LNCAP (cell line): Measurements from ENCODE around the gene DAG1.

Experiments
- CTCF ChIP-seq: fragments of 450-650 bp; IDR thresholded peaks from 2 replicates; pipeline ENCODE4 v1.5.1; 2017; ENCODE audit warnings: mild to moderate bottlenecking

DAG1 gene

DNA sequence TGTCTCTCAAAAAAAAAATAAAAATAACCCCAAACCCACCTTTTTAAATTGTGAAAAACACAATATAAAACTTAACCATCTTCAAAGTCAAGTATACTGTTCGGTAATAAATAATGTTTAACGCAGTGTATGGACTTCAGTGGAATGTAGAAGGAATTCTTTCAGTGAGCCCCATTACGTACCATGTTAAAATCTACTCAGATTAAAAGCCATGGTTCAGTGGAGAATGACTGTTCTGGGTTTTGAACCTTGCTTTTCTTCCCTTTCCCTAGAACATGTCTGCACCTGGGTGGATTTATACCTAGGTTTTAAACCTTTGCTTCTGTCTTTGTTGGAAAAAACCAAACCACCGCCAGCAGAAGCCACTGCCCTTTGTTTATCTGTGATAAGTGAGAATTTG lies 27.5 kb downstream of the DAG1 start:
- TF ChIP-seq CTCF: no peak

DNA sequence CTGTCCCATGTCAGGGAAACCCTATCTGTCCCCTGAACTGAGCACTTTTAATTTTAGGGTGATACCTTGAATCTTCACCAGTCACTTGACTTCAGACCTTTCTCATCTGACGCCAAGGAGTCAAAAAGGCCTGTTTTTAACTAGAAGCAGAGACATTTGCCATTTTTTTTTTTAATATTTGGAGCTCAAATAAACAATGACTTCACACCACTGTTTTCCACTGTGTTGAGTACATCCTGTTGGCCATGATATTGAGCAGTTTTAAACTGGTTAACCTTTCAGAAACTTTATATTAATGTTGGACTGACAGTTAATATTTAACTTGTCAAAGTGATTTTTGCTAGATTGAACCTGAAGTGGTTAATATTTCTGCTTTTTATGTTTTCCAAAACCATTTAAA lies 28.2 kb downstream of the DAG1 start:
- TF ChIP-seq CTCF: no peak

GRCh38 chr3:49498648-49499047 lies 28.6 kb downstream of the DAG1 start:
- no peak for TF ChIP-seq CTCF

DNA sequence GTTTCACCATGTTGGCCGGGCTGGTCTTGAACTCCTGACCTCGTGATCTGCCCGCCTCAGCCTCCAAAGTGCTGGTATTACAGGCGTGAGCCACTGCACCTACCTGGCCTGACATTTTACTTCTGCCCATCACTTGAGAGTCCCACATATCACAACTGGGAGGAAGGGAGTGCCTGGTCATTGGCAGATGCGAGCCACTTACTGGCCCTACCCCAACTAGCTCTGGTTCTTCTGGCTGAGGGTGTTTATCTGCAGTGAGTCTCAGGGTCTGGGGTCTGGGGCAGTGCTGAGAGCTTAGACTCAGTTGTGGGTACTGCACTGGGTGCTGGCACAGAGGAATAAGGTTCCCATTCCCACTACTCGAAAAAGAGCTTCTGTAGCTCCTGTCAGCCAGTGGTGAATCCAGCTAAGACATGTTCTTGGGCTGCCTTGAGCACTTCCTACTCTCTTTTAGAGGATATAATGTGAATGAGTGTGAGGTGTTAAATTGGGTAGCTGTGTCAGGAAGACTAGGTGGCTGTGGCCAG lies 30.2 kb downstream of the DAG1 start:
- TF ChIP-seq CTCF: no peak

- TF ChIP-seq CTCF: no peak
These were observed 30.9 kb downstream of the DAG1 start for GRCh38 chr3:49500732-49501609.

GRCh38 chr3:49501842-49502241 lies 31.8 kb downstream of the DAG1 start:
- no peak for TF ChIP-seq CTCF

GRCh38 chr3:49506906-49507305 lies 36.8 kb downstream of the DAG1 start:
- TF ChIP-seq CTCF: no peak
